HG03457 (cell line): ENCODE results near the gene SCD5.
A peak's percentile ranks its signal among the peaks of the same experiment; 100 is the strongest.
"Not testable (repeated sequence)": the region's sequence is repeated elsewhere in the genome, so short reads cannot be mapped to it uniquely, and the experiment has no call there.

Experiments
- ATAC-seq: cut with Tn5 transposase; IDR thresholded peaks from one replicate; pipeline ENCODE4 v1.9.1; 2021; ENCODE audit warnings: moderate number of reproducible peaks; ENCODE audit not compliant: unreplicated experiment

The SCD5 gene

DNA sequence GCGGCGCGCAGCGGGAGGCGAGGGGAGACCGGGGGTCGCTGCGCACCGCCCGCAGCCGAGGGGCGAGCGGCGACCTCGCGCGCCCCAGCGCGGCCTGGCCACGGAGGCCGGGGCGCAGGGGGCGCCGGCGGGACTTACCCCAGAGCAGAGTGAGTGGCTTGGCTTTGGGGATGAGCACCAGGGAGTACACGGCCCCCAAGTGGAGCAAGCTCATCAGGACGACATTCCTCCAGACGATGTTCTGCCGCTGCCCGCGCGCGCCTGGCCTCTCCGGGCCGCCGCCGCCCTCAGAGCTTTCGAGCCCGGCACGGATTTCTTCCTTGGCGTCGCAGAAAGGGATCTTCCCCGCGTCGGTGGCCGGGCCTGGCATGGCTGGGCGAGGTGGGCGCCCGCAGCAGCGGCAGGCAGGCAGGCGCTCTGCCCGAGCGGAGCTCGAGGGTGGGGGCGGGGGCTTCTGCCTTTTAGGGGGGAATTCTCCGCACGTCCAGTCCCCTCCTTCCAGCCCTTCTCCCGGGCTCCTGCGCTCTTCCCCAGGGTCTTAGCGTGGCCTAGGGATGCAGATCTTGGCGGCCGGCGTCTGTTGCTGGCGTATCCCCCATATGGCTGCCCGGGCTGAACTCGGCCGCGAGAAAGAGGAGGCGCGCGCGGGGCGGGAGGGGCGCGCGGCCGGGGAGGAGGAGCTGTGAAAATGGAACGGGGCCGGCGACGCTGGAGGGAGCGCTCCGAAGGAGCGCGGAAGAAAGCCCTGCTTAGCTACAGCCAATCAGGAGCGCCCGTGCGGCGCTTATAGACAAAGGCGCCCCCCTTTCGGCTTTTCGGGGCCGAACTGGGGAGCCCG lies at the start of gene SCD5:
SCD5 (minus strand) TSS at position 629 of the 838 bp plus-strand sequence; CDS start at position 370, 259 bp downstream.
- ATAC-seq = peak; percentile 70

DNA sequence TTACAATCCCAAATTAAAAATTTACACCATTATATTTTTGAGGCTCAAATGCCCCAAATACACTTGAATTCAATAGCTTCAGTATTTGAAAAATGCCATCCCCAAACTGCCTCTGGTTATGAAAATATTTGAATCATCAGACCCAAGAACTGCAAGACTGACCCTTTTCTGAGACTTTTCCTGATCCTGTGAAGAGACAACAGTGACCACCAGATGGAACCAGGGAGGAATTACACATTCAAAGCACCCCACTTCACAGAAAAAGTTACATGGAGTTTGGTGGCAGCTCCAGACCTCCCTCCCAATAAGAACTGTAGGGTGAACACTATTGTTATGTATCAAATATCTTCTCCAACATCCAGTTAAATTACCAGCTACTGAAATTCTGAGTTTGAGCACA lies 44.0 kb upstream of the SCD5 start:
- ATAC-seq = no peak

DNA sequence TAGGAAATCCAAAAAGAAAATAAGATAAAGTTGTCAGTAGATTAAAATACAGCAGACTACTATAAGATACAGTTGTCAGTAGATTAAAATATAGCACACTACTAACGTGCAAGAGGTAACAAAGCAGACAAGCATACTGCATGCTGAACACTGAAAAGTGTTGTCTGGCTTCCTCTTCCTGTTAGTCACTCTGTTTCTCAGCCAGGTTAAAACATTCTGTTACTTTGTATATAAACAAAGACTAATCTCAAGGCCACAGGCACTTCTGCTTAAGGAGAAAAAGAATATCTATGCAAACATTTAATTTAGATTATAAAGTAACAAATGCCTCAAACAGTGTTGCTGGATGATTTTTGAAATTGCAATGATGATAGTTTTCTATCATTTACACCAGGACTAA lies 41.0 kb upstream of the SCD5 start:
- ATAC-seq = no peak

DNA sequence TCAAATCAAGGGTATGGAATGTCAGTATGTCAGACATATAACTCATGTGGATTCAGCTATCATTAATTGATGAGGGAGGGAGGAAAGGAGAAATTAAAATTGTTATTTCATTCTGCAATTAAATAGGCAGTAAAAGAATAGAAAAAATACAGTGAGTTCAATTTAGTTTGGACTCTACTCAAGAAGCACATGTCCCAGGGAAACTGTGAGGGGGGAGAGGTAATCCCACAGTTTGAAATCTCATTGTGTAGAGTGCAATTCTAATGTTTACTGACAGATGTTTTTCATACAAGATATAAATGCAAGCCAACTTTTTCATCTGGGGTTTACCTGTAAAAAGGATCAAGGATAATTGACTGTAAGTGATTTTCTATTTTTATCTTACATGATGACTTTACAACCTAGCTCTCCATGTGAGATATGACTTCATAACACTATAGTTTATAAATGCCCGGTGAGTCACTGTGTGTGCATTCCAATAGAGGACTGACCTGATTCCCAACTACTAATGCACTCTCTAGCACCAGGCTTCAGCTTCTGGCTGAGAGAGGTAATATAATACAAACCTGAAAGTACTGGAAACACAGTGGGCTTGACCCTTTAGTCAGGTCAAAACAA lies 35.2 kb upstream of the SCD5 start:
- no peak for ATAC-seq

DNA sequence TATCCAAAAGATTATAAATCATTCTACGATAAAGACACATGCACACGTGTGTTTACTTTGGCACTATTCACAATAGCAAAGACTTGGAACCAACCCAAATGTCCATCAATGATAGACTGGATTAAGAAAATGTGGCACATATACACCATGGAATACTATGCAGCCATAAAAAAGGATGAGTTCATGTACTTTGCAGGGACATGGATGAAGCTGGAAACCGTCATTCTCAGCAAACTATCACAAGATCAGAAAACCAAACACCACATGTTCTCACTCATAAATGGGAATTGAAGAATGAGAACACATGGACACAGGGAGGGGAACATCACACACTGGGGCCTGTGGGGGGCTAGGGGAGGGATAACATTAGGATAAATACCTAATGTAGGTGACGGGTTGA lies 34.5 kb upstream of the SCD5 start:
- ATAC-seq = not testable (repeated sequence)

DNA sequence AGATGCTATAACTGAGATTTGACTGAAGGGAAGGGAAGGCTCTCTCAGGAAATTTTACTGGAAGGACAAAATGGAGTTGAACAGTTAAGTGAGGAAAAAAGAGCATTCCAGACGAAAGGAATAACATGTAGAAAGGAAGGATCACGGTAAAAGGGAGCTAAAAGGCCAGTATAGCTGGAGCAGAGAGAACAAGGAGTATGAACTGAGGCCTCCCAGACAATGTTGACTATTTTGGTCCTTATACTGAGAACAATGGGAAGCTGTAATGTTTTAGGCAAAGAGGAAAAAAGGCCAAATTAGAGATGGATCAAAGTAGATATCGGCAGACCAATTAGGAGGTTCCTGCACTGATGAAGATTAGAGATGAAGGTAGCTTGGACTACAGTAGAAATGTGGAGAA lies 26.8 kb upstream of the SCD5 start:
- no peak for ATAC-seq

DNA sequence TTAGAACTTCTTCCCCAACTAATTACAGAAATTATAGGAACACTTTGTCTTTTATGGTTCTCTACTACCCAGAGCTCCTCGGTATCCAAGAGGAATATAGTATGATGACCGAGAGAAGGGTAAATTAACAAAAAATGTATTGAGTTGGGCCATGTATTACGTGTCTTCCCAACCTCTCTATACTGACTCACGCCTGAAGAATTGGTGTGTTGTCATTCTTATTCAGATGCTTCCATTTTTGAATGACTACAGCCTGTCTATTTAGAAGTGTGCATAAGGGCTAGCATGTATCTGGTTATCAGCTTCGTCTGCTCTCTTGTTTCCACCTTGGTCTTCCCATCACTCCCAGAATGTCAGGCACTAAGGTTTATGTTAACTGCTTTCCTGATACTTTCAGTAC lies 24.5 kb upstream of the SCD5 start:
- ATAC-seq = no peak

DNA sequence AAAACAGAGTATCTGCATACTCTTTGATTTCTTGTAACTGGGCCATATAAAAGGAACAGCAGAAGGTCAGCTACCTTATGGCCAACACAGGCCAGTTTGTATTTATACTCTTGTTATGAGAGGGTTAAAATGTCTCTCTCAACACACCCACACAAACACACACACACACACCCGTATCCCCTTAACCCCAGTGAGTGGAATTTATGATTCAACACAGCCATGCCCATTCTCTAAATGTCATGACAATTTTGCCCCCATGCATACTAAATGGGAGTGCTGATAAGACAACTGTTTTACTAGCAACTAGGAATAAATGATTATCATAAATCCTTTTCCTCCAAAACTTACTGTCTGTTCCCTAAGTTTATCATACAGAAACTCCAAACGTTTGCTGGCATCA lies 22.1 kb upstream of the SCD5 start:
- no peak for ATAC-seq

DNA sequence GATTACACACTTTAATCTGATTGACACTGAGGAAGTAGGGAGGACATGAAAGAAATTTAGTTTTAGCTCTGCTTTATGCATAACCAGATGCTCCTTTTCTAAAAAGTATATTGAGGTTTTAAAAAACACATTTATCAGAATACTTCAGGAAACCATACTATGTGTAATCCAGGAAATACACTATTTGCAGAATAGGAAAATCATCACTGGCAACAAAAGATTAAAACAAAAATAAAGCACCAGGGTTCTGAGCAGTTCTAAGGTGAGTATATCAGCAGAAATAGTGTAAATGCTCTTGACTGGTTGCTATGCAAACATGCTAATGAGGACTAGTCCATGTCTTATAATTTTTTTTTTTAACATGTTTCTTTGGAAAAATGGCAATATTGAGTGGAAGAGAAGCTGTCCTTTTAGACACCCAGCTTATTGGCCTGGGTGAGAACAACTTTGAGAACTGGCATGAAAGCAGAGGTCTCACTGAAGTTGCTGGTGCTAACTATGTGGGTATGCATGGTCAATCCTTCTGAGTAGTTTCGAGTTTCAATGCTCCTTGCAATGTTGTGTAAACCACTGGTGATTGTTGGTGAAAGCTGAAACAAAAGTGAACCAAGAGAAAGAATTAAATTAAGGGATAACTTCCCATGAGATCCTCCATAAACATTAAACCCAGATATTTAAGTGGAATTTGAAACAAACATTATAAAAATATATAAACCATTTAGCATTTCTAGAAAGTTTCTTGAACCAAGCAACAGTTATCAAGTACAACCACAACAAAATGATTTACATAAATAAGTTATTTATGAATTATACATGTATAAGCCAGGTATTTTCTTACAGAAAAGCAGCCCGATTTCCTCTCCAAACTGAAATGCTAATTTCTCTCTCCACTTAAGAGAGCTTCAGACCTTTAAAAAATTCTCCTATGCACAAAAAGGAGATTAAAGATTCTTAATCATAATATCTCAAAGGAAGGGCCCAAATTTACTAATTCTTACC lies 20.4 kb upstream of the SCD5 start:
- ATAC-seq = peak; percentile 76

DNA sequence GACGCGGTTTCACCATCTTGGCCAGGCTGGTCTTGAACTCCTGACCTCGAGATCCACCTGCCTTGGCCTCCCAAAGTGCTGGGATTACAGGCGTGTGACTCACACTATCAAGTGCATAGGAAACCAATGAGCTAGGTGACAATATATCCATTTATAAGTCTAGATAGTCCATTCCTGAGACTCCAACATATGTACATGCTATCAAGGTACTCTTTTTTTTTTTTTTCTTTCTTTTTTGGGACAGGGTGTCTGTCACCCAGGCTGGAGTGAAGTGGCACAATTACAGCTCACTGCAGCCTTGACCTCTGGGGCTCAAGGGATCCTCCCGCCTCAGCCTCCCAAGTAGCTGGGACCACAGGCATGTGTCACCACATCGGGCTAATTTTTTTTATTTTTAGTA lies 18.3 kb upstream of the SCD5 start:
- not testable (repeated sequence) for ATAC-seq

DNA sequence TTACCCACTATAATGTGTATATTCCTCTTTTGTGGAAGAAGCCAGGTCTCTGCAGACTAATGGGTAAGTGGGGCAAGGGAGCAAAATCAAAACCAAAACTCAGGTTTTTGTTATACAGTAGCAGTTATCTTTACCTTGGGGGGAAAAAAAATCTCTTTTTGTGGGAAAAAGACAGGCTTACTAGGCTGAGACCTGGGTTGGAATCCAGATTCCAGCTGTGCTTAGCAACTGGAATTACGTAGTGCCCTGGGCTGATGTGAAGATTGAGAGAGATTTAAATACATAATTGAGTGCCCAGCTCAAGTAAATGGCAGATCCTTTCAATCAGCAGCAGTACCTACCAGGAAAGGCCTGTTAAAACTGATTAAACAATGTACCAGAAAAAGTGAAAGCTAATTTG lies 15.4 kb upstream of the SCD5 start:
- ATAC-seq = no peak

DNA sequence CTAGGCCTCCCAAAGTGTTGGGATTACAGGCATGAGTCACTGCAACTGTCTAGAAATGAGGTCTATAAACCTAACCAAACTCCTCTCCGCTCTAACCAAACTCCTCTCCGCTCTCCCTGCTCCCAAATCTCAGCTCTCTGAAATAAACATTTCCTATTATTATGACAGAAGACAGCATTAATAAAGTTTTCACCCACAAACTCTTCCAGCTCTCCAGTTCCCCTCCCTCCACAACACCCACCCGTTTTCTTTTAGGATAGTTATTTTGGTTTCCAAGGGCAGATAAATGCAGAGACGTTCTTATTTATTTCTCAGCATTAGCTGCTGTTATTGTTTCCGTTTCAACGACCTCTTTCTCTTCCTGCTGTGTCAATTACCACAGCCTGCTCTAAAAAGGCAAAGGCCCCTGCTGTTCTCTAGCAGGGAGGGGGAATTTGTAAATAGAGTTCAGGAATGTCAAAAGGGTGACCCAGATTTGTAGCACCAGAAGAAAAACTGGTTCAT lies 13.3 kb upstream of the SCD5 start:
- ATAC-seq = no peak

DNA sequence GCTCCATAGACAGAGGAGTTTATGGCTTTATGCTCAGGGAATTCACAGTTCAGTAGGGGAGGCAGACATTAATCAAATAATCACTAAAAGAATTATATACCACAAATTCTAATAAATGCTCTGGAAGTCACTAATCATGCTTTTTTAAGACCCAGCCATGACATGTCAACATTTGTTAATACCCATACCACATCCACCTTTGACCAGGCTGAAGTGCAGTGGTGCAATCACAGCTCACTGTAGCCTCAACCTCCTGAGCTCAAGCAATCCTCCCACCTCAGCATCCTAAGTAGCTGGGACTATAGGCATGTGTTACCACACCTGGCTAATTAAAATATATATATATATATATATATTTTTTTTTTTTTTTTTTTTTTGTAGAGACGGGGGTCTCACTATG lies 12.8 kb upstream of the SCD5 start:
- no peak for ATAC-seq

DNA sequence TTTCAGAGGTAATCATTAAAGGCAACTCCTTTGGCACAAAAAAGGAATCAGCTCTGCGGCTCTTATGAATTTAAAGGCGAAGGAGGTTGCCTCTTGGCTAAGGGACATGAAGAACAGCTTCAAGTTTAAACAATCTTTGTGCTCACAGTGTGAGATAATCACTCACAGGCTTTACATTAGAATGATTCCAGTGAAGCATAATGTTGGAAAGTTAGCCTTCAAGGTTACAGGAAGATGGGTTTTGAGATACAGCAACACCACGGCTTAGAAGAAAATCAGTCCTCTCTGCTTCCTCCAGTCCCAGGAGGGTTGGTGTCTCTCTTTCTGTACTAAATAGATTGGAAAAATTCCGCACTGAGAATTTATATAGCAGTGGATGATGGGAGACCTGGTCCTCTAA lies 11.6 kb upstream of the SCD5 start:
- no peak for ATAC-seq

DNA sequence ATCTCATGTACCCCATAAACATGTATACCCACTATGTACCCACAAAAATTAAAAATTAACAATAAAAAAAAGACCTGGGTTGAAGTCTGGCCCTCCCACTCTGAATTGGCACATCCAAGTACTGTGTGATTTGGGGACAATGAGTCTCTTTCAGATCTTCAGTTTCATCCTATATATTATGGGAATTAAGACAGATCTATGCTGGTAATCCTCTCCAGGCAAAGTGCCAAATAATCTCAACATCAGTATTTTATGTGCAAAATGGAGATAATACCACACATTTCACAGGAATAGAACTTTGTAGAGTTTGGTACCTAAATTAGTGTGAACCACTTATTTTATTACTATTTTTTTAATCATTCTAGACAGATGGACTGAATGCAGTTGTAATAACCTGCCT lies 11.0 kb upstream of the SCD5 start:
- no peak for ATAC-seq

DNA sequence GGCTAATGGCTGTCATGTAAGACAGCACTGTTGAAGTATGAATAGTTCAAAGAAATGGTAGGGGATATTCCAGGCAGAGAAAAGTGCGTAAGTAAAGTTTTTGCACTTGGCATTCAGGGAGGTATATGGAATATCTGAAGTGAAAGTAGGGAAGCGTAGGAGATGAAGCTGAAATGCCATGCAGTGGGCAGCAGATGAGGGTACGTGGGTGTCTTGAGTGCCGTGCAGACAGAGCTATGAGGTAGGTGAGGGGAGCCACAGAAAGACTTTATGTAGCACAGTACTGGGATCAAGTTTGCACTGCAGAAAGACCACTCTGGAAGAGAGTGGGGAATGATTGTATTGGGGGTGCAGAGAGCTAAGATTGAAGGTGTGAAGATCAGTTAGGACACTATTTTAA lies 5.2 kb upstream of the SCD5 start:
- ATAC-seq = no peak

DNA sequence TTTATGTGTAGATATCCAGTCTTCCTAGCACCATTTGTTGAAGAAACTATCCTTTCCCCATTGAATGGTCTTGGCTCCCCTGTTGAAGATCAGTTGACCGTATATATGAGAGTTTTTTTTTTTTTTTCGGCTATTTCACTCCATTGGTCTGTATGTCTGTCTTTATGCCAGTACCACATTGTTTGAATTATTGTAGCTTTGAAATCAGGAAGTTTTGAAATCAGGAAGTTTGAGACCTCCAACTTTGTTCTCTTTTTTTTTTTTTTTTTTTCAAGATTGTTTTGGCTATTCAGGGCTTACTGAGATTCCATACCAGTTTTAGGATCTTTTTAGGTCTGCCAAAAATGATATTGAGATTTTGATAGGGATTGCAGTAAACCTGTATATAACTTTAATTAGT lies 4.3 kb upstream of the SCD5 start:
- ATAC-seq = no peak

DNA sequence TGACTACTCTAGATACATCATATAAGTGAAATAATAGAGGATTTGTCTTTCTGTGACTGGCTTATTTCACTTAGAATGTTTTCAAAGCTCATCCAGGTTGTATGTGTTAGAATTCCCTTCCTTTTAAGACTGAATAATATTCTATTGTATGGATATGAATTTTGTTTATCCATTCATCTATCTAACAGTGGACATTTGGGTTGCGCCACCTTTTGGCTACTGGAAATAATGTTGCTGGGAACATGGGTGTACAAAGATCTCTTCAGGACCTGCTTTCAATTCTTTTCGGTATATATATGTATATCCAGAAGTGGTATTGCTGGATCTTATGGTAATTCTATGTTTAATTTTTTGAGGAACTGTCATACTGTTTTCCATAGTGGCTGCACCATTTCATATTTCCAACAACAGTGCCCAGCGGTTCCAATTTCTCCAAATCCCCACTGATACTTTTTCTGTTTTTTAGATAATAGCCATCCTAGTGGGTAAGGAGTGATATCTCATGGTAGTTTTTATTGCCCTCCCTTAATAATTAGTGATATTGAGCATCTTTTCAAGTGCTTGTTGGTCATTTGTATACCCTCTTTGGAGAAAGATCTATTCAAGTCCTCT lies 3.4 kb upstream of the SCD5 start:
- no peak for ATAC-seq

DNA sequence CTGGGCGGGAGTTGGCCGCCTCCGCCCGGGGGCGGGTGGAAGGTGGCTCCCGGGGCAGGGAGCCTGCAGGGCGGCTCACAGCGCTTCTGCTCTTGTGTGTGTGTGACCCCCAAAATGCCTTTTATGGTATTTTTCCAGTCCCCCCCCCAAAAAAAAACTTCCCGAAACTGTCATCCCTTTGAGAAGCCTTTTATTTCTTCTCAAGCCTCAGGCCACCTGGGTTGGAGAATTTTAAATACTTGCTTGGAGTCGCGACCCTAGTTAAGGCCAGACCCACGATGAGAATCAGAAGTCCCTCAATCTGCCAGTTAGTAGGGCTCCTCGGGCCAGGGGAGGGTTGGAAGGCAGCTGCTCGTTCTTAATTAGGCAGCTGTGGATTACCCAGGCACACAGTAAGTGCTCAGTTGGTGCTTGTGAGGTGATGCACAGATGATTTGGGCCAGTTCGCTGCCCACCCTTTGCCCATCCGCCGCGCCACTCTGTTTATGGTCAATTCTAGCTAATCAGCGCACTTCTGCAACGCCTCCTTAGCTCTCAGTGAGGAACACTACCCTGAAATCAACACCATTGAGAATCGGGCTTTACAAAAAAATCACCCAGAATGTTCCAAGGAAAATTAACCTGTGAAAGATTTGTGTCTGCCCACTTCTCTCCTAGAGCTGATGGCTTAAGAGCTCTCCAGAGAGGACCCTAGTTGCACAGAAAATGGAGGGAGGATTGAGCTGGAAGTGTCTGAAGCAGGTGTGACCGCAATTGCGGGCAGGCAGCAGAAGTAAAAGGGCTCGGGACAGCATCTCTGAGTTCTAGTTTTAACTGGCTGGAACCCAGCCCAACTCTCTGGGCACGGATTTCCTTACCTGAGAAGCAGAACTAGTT lies 648 bp upstream of the SCD5 start:
- no peak for ATAC-seq
